Endothelial cell of umbilical vein (primary cell): ENCODE measurements around the gene NCS1. TPM values are rescaled to one million over a fixed set of nuclear protein-coding genes. Genes with fewer than 3 reads are reported as not detected.

Experiments used
- BruUV-seq: library from RNA; stranded (reverse); fragments of 400-500 nt; replicated peaks from 2 replicates; lab custom pipeline; 2021; lab: Mats Ljungman, UMichigan
- CTCF ChIA-PET: fragments of 300-600, 350-600 bp; sonication (Branson Sonifier 250); formaldehyde crosslinking; loops from one replicate; lab custom pipeline; 2021; ENCODE audit warnings: antibody characterized with exemption, inconsistent platforms; lab: Charles Lee
- POLR2A ChIA-PET: fragments of 300-600, 350-600 bp; sonication (Branson Sonifier 250); formaldehyde crosslinking; loops from one replicate; lab custom pipeline; 2021; ENCODE audit warnings: antibody characterized with exemption, inconsistent platforms; lab: Charles Lee
- DNase-seq: peaks from one replicate; pipeline ENCODE4 v3.0.0-alpha.2; 2011; ENCODE audit warnings: low read depth, low spot score
- FAIRE-seq: peaks from 2 replicates; lab custom pipeline; 2011; peaks lifted over from hg19 to GRCh38; lab: Jason Lieb, UNC
- H2AFZ ChIP-seq: 2 replicates; pipeline ENCODE4 v1.6.0; 2012; ENCODE audit warnings: low read depth, low read length, control low read depth, inconsistent platforms
- H3K27ac ChIP-seq: 2 replicates; pipeline ENCODE4 v1.5.1; 2011; ENCODE audit warnings: low read depth, mild to moderate bottlenecking, control low read depth, low read length, moderate library complexity; ENCODE audit not compliant: insufficient read depth
- H3K27me3 ChIP-seq, 2 experiments: 2 replicates each; pipeline versions ENCODE4 v1.6.0 to v1.6.1; 2011; ENCODE audit warnings: low read length in 2 of 2, mixed read lengths in 1 of 2; ENCODE audit not compliant: control insufficient read depth in 2 of 2, insufficient read depth in 2 of 2
- H3K36me3 ChIP-seq, 2 experiments: 2 replicates in 1 of 2; 3 replicates in 1 of 2; pipeline ENCODE4 v1.5.1; 2011; ENCODE audit warnings: low read length in 2 of 2, mild to moderate bottlenecking in 1 of 2, moderate library complexity in 1 of 2; ENCODE audit not compliant: control insufficient read depth in 2 of 2, insufficient read depth in 2 of 2; ENCODE audit errors: extremely low read depth in 1 of 2
- H3K4me1 ChIP-seq: 3 replicates; pipeline ENCODE4 v1.5.1; 2011; ENCODE audit warnings: mild to moderate bottlenecking, low read length; ENCODE audit not compliant: control insufficient read depth, insufficient read depth; ENCODE audit errors: extremely low read depth
- H3K4me2 ChIP-seq: 2 replicates; pipeline ENCODE4 v1.6.1; 2011; ENCODE audit warnings: low read length, control low read depth, mixed read lengths; ENCODE audit not compliant: insufficient read depth
- H3K4me3 ChIP-seq, 3 experiments: fragments of 200-600 bp in 1 of 3; sonication (generic), shearing (Covaris generic) in 1 of 3; replicated peaks in 1 of 3; 2 replicates each; pipeline ENCODE4 v1.5.1; 2011 to 2016; ENCODE audit warnings: control low read depth in 3 of 3, low read length in 3 of 3, mild to moderate bottlenecking in 2 of 3, inconsistent platforms in 1 of 3, low read depth in 1 of 3, moderate library complexity in 1 of 3; ENCODE audit not compliant: insufficient read depth in 1 of 3
- H3K79me2 ChIP-seq: 2 replicates; pipeline ENCODE4 v1.6.0; 2012; ENCODE audit warnings: low read length, inconsistent platforms; ENCODE audit not compliant: control insufficient read depth, insufficient read depth
- H3K9ac ChIP-seq: replicated peaks from 2 replicates; pipeline ENCODE3; 2011; ENCODE audit warnings: low read length, control low read depth; ENCODE audit not compliant: insufficient read depth; ENCODE audit errors: extremely low read depth
- H3K9me1 ChIP-seq: replicated peaks from 3 replicates; pipeline ENCODE4 v1.6.0; 2011; ENCODE audit warnings: mild to moderate bottlenecking, low read length; ENCODE audit not compliant: control insufficient read depth, insufficient read depth; ENCODE audit errors: extremely low read depth
- H3K9me3 ChIP-seq: replicated peaks from 2 replicates; pipeline ENCODE4 v1.5.1; 2012; ENCODE audit warnings: low read length, inconsistent platforms; ENCODE audit not compliant: control insufficient read depth, insufficient read depth
- H4K20me1 ChIP-seq: replicated peaks from 2 replicates; pipeline ENCODE3; 2011; ENCODE audit warnings: mild to moderate bottlenecking, low read length; ENCODE audit not compliant: control insufficient read depth, insufficient read depth; ENCODE audit errors: extremely low read depth
- CTCF ChIP-seq, 2 donors: IDR thresholded peaks; 1 replicate in 1 of 2; 2 replicates in 1 of 2; pipeline ENCODE4 v1.5.1; 2011; ENCODE audit warnings: low read length in 2 of 2, mild to moderate bottlenecking in 2 of 2, moderate library complexity in 2 of 2, control low read depth in 1 of 2, inconsistent platforms in 1 of 2, low read depth in 1 of 2; ENCODE audit not compliant: insufficient read depth in 1 of 2; ENCODE audit errors: extremely low read depth in 1 of 2
- EZH2 ChIP-seq: IDR thresholded peaks from 2 replicates; pipeline ENCODE4 v1.6.1; 2012; ENCODE audit warnings: borderline replicate concordance, low read depth, mild to moderate bottlenecking, moderate library complexity, low read length, inconsistent platforms; ENCODE audit not compliant: severe bottlenecking
- FOS ChIP-seq: IDR thresholded peaks from 2 replicates; pipeline ENCODE4 v1.6.1; 2011; ENCODE audit warnings: mild to moderate bottlenecking, low read length, moderate library complexity, borderline replicate concordance; ENCODE audit not compliant: insufficient read depth
- GATA2 ChIP-seq: IDR thresholded peaks from 2 replicates; pipeline ENCODE4 v1.7.0; 2011; ENCODE audit warnings: low read depth, mild to moderate bottlenecking, moderate library complexity, mixed read lengths, low read length; ENCODE audit not compliant: insufficient read length, insufficient read depth
- JUN ChIP-seq: IDR thresholded peaks from 2 replicates; pipeline ENCODE4 v1.6.1; 2011; ENCODE audit warnings: borderline replicate concordance, low read depth; ENCODE audit not compliant: insufficient read length, insufficient read depth
- MAX ChIP-seq: IDR thresholded peaks from 2 replicates; pipeline ENCODE4 v1.6.1; 2011; ENCODE audit not compliant: insufficient read depth, insufficient read length
- MYC ChIP-seq: IDR thresholded peaks from one replicate; pipeline ENCODE4 v1.6.1; 2011; ENCODE audit warnings: mild to moderate bottlenecking, low read depth, low read length
- POLR2A ChIP-seq: IDR thresholded peaks from 2 replicates; pipeline ENCODE4 v1.6.1; 2012; ENCODE audit warnings: low read depth, mild to moderate bottlenecking, control low read depth, low read length
- POLR2AphosphoS5 ChIP-seq: IDR thresholded peaks from 2 replicates; pipeline ENCODE4 v1.6.1; 2012; ENCODE audit warnings: low read depth, mild to moderate bottlenecking, control low read depth, low read length, moderate library complexity; ENCODE audit not compliant: insufficient read depth
- dilution Hi-C: fragments of 300-500 bp; cut with MboI; formaldehyde crosslinking; loops from one replicate; pipeline ENCODE4 v1.15.0; 2019; ENCODE audit warnings: low sequenced_read_pairs; ENCODE audit not compliant: extremely low pct_ligation_motif_present
- intact Hi-C: fragments of 100-400 bp; cut with micrococcal nuclease; formaldehyde crosslinking; loops from one replicate; pipeline ENCODE4 v1.10.0; 2022
- polyA plus RNA-seq, 4 experiments: library from polyadenylated mRNA; depleted of rRNA in 3 of 4; stranded (reverse) in 3 of 4; unstranded in 1 of 4; fragments of >200 nt; gene quantifications; 2 replicates each; pipeline versions ENCODE4 v1.2.1 to v1.2.3, GENCODE V29; 2011 to 2012; ENCODE audit warnings: missing spikeins in 1 of 4
- total RNA-seq: library from RNA; stranded (reverse); gene quantifications from 2 replicates; pipeline ENCODE4 v1.2.3, GENCODE V29; 2021

Gene NCS1
- total and polyA plus RNA-seq, 2 donors (not counting 3 experiments of a cell fraction or from before 2014, with no cell fraction given): 53.6 to 77.4 TPM

GRCh38 chr9:130147910-130148309, 24.3 kb upstream of the NCS1 start:
- no peak overlapping the region for H3K4me2 ChIP-seq
- H3K36me3 ChIP-seq: no peaks in the 10 kb centered on the region
- DNase-seq (no peak), FAIRE-seq (no peak)
- H3K79me2 ChIP-seq: no peaks in the 10 kb centered on the region
- ChIA-PET POLR2A (no interaction called here), CTCF (no interaction called here)
- H3K9me3 ChIP-seq: no peaks in the 10 kb centered on the region
- H3K4me1 ChIP-seq: peaks cover 2% of the 10 kb centered on the region
- BruUV-seq: no TSS peak
- dilution Hi-C loops (no loop called here), intact Hi-C loops (no loop called here)
- TF ChIP-seq JUN (no peak), EZH2 (no peak)
- no peak overlapping the region for H3K9ac ChIP-seq
- H3K27ac ChIP-seq: no peak overlapping the region
- no peaks in the 10 kb centered on the region for H4K20me1 ChIP-seq
- no peak overlapping the region for H3K4me3 ChIP-seq
- H3K27me3 ChIP-seq: peaks cover 4 to 9% of the 10 kb centered on the region in 2 experiments
- H3K9me1 ChIP-seq: no peaks in the 10 kb centered on the region
- no peak overlapping the region for H2AFZ ChIP-seq

DNA sequence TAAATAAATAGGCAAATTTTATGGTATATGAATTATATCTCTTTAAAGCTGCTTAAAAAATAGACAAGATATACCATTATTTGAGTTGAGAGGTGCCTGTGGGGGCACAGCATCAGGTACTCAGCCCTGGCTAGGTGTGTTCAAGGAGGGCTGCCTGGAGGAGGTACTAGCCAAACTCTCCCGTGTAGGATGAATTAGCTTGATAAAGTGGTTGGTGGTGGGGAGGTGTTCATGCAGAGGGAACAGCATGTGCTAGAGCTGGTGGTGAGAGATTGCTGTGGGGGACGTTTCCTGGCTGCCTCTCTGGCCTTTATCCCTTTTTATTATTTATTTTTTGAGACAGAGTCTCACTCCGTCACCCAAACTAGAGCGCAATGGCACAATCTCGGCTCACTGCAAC, 23.2 kb upstream of the NCS1 start:
- Histone ChIP-seq H3K4me1 (peaks cover 2% of the 10 kb centered on the region), H3K4me3 (no peak overlapping the region), H2AFZ (no peak overlapping the region), H3K4me2 (no peak overlapping the region), H3K27me3 (peaks cover 2 to 9% of the 10 kb centered on the region in 2 experiments), H4K20me1 (no peaks in the 10 kb centered on the region), H3K9me3 (no peaks in the 10 kb centered on the region), H3K9ac (no peak overlapping the region), H3K27ac (no peak overlapping the region), H3K36me3 (no peaks in the 10 kb centered on the region), H3K79me2 (no peaks in the 10 kb centered on the region), H3K9me1 (no peaks in the 10 kb centered on the region)
- BruUV-seq: no TSS peak
- intact Hi-C loops: no loop called here
- dilution Hi-C loops: no loop called here
- TF ChIP-seq POLR2AphosphoS5 (no peak), CTCF (IDR thresholded peaks at IDR 0.05; ENCODE audit: extremely low read depth in 1 of 2, insufficient read depth in 1 of 2, low read depth in 1 of 2, low read length in 2 of 2) (no peak), FOS (no peak), GATA2 (no peak), MYC (no peak), POLR2A (no peak), EZH2 (no peak), JUN (no peak), MAX (no peak)
- FAIRE-seq (no peak), DNase-seq (no peak)
- ChIA-PET CTCF (no interaction called here), POLR2A (no interaction called here)
